Loucy (cell line): ENCODE data around the gene IL12RB1.

Experiments used
- CTCF ChIP-seq: fragments of 200-600 bp; sonication (generic); conservative IDR thresholded peaks from 2 replicates; pipeline ENCODE4 v1.5.1; 2014; ENCODE audit warnings: mild to moderate bottlenecking, antibody characterized with exemption, low read length
- EZH2phosphoT487 ChIP-seq: fragments of 200-600 bp; IDR thresholded peaks from 2 replicates; pipeline ENCODE4 v1.6.1; 2018; ENCODE audit warnings: antibody characterized with exemption, mild to moderate bottlenecking, moderate library complexity, borderline replicate concordance

GRCh38 chr19:18044825-18045304 lies 41.9 kb downstream of the IL12RB1 start:
- TF ChIP-seq CTCF = no peak
- TF ChIP-seq EZH2phosphoT487 = no peak
